H1 (cell line): ENCODE data around the gene FXYD5. TPM values are rescaled to one million over a fixed set of nuclear protein-coding genes. Genes with fewer than 3 reads are reported as not detected.

ENCODE experiments used
- HDAC2 ChIP-seq, 2 experiments: fragments of 300-600 bp in 1 of 2; sonication (generic) in 1 of 2; IDR thresholded peaks; 2 replicates each; pipeline ENCODE4 v1.6.1; 2011 to 2012; ENCODE audit warnings: low read depth in 2 of 2, low read length in 2 of 2, mild to moderate bottlenecking in 2 of 2, moderate library complexity in 2 of 2, borderline replicate concordance in 1 of 2, inconsistent platforms in 1 of 2
- polyA plus RNA-seq, 7 experiments: library from polyadenylated mRNA; depleted of rRNA in 3 of 7; stranded (reverse) in 5 of 7; unstranded in 2 of 7; fragments of >200 nt in 5 of 7; fragments of 200-250 nt in 2 of 7; gene quantifications; 1 replicate in 5 of 7; 2 replicates in 1 of 7; 4 replicates in 1 of 7; pipeline versions ENCODE4 v1.2.1 to v1.2.3, GENCODE V29; 2011 to 2013; ENCODE audit warnings: missing spikeins in 2 of 7, mixed read lengths in 2 of 7
- total RNA-seq: library from RNA; stranded (reverse); fragmentation: NEBNext Ultra II Directional; extraction: Animal tissue kit (Norgen Biotek cat#: 25700); gene quantifications from 2 replicates; pipeline ENCODE4 v1.2.1, GENCODE V29; 2021
- TF ChIP-seq, protein P1 (sequence below): IDR thresholded peaks from 2 replicates; pipeline ENCODE4 v1.6.1; 2011; ENCODE audit warnings: low read length, improper control_type of control experiment

Gene FXYD5
- total and polyA plus RNA-seq, 2 of the 8 experiments (the other 6 are each of a cell fraction or from before 2014, with no cell fraction given): 99.0 to 191 TPM

DNA sequence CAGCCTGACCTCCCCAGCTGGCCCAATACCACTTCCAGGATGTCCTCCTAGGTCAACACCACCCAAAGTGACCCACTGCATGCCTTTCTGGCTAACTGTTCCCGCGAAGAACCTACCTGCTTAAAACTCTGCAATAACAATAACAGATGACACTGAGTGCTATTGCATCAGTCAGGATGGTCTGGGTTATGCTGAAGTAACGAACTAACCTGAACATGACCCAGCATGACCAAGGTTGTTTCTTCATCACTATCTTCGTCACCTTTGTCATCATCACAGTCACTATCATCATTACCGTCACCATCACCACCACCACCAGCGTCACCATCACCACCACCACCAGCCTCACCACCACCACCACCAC is 49.5 kb upstream of the FXYD5 start (continued):
- no peak for TF ChIP-seq HDAC2 (IDR thresholded peaks at IDR 0.05; ENCODE audit: borderline replicate concordance in 1 of 2, low read depth in 2 of 2, low read length in 2 of 2)
- TF ChIP-seq, protein P1, sequence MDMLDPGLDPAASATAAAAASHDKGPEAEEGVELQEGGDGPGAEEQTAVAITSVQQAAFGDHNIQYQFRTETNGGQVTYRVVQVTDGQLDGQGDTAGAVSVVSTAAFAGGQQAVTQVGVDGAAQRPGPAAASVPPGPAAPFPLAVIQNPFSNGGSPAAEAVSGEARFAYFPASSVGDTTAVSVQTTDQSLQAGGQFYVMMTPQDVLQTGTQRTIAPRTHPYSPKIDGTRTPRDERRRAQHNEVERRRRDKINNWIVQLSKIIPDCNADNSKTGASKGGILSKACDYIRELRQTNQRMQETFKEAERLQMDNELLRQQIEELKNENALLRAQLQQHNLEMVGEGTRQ: no peak
